Inflammatory macrophage treated with lipopolysaccharide for 1 hour (primary cell): ENCODE data around the gene EPHB4.
"Not testable (repeated sequence)": the region's sequence is repeated elsewhere in the genome, so short reads cannot be mapped to it uniquely, and the experiment has no call there.

Source experiments
- DNase-seq, 2 donors: peaks; one replicate each; pipeline ENCODE4 v3.0.0-alpha.2; 2020 to 2022

The EPHB4 gene

DNA sequence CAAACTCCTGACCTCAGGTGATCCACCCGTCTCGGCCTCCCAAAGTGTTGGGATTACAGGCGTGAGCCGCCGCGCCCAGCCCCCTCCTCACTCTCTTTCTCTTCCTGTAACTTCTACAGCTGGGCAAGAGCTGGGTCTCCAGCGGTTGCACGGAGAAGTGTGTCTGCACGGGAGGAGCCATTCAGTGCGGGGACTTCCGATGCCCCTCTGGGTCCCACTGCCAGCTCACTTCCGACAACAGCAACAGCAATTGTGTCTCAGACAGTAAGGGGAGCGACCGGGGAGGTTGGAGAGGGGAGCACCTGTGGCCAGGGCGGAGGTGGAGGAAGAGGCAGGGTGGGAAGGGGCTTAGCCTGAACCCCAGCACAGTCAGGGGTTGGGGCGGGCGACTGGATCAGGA, 41.4 kb downstream of the EPHB4 start:
- no peak for DNase-seq

DNA sequence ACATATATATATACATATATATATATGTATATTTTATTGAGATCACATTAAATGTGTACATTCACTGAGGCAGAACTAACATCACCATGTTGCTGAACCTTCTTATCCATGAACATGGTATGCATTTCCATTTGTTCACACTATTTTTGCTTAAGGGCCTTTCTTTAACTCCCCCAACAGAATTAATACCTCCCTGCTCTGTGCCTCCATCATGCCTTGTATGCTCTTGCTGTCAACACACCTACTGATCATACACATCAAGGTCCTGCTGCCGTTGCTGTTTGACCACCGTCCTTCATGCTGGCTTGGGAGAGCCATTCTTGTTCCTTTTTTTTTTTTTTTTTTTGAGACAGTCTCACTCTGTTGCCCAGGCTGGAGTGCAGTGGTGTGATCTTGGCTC, 43.5 kb downstream of the EPHB4 start:
- DNase-seq, result no peak

DNA sequence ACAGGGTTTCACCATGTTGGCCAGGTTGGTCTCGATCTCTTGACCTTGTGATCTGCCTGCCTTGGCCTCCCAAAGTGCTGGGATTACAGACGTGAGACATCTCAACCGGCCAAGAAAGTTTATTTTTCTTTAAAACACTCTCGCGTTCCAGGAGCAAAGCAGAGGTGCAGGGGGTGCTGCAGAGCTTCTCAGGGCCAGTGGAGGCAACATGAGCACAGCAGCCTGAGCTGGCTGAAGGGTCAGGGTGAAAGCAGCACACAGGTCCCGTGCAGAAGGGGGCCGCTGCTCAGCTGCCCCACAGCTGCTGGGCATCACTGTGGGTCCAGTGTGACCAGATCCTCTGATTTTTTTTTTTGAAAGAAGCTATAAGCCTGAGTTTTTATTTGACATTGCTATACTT, 46.1 kb downstream of the EPHB4 start:
- no peak for DNase-seq

DNA sequence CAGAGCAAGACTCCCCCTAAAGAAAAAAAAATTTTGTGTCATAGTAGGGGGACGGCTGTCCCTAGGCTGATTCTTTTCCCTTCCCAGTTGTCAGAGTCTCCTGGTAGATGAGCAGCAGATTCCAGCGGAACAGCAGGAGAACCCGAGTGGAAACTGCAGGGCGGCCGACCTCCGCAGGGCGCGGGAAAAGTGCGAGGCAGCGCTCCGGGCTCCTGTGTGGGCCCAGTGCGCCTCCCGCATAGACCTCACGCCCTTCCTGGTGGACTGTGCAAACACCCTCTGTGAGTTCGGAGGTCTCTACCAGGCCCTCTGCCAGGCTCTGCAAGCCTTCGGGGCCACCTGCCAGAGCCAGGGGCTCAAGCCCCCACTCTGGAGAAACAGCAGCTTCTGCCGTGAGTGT, 48.0 kb downstream of the EPHB4 start:
- DNase-seq, result no peak

DNA sequence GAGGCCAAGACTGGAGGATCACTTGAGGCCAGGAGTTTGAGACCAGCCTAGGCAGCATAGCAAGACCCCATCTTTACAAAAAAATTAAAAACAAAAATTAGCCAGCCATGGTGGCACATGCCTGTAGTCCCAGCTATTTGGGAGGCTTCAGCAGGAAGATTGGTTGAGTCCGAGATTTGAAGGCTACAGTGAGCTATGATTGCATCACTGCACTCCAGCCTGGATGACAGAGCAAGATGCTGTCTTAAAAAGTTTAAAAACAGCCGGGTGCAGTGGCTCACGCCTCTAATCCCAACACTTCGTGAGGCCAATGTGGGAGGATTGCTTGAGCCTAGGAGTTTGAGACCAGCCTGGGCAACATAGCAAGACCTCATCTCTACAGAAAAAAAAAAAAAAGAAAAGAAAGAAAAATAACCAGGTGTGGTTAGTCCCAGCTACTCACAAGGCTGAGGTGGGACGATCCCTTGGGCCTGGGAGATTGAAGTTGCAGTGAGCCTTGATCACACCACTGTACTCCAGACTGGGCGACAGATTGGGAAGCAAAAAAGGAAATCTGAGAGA, 49.2 kb downstream of the EPHB4 start:
- DNase-seq, result no peak

DNA sequence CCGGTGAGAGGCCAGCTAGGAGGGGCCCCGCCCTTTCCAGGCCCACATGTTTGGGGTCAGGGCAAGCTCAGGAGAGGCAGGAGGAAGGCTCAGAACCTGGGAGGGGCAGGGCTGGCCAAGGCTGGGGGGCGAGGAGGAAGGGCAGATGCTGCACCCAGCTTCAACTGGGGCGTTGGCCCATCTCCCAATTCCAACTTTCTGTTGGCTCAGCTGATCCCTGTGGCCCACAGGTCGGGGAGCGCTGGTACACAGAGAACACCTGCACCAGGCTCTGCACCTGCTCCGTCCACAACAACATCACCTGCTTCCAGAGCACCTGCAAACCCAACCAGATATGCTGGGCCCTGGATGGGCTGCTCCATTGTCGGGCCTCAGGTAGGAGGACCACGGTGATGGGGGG, 53.8 kb downstream of the EPHB4 start:
- no peak for DNase-seq

DNA sequence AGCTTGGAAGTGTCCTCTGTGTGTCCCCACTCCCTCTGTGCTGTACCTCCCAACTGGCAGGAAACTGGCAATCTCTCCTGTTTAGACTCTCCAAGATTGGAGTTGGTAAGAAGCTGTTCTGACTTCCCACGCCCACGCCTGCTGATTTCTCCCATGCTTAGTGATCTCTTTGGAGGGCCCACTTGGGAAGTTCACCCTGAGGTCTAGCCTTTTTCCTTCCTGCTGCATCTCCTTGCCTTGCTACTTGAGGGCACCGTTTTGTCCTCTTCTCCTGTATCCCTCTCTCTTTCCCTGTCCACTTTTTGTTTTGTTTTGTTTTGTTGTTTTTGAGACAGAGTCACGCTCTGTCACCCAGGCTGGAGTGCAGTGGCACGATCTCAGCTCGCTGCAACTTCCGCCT, 58.5 kb downstream of the EPHB4 start:
- no peak for DNase-seq

DNA sequence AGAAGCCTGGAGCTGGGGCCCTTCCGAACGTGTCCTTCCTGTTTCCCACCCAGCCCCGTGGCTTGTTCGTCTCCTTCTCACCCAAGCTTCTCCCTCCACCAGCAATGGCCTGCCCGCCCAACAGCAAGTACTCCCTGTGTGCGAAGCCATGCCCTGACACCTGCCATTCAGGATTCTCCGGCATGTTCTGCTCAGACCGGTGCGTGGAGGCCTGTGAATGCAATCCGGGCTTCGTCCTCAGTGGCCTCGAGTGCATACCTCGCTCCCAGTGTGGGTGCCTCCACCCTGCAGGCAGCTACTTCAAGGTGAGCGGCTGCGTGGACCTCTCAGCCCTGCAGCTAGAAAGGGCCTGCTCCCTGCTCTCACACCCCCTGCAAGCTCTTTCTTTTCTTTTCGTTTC, 62.1 kb downstream of the EPHB4 start:
- no peak for DNase-seq

DNA sequence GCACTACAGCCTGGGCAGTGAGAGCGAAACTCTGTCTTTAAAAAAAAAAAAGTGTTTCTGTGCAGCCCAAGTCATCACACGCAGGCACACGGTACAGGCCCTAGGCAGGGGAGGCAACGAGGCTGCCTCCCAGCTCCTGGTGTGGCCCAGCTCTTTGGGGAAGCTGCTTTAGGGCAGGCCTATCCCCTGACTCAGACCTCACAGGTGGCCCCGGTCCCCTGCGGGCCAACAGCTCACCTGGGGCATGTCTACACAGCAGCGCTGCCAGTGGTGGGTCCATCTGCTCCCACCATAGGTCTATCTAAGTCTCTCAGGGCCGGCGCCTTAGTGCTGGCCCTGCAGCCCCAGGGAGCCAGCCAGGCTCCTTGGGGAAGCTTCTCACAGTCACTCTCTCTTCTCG, 62.5 kb downstream of the EPHB4 start:
- no peak for DNase-seq

DNA sequence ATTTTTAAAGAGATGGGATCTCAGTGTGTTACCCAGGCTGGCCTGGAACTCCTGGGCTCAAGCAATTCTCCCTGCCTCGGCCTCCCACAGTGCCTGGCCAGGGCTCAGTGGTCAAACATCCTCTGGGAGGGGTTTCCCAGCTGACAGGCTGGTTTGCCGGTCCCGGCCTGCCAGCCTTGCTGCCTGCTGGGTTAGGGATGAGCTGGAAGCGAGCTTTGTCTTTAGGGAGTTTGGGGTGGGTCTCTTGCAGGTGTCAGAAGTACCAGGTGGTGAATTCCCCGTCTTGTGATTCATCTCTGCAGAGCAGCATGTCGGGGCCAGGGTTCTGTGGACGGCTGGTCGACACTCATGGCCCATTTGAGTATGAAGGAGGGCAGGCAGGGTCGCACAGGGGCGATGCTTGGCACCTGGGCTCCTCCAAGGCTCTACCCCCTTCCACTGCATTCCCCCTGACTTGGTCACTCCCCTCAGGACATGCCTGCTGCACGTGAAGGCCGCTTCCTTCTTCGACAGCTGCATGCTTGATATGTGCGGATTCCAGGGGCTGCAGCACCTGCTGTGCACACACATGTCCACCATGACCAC, 63.7 kb downstream of the EPHB4 start:
- no peak for DNase-seq

DNA sequence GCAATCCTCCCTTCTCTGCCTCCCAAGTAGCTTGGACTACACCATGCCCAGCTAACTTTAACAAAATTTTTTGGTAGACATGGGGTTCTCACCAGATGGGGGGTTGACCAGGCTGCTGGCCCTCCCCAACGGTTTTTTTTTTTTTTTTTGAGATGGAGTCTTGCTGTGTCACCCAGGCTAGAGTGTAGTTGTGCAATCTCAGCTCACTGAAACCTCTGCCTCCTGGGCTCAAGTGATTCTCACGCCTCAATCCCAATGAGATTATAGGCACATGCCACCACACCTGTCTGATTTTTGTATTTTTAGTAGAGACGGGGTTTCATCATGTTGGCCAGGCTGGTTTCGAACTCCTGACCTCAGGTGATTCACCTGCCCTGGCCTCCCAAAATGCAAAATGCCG, 64.5 kb downstream of the EPHB4 start:
- not testable (repeated sequence) for DNase-seq

DNA sequence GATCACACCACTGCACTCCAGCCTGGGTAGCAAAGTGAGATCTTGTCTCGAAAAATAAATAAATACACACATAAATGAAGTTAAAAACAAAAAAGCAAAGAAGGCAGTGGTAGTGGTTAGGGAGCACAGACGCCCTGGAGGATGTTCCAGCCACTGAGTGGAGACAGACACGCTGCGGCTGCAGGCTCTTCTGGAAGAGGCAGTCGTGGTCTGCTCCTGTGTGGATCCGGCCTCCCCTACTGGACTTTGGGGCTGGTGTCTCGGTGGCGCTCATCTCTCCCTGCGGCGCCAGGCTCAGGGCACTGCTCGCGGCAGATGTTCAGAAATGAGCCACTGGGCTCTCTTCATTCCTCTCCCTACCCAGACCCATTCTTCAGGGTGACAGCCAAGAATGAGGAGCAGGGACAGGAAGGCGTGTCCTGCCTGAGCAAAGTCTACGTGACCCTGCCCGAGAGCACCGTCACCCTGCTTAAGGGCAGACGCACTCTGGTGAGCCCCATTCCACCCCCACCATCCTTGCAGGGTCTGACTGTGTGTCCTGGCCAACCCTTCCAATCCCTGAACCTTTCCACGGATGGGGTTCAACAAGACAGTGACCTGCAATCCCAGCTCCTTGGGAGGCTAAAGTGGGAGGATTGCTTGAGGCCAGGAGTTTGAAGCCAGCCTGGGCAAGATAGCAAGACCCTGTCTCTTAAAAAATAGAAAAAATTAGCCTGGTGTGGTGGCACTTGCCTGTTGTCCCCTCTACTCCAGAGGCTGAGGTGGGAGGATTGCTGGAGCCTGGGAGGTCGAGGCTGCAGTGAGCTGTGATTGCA, 67.8 kb downstream of the EPHB4 start:
- DNase-seq, result no peak

DNA sequence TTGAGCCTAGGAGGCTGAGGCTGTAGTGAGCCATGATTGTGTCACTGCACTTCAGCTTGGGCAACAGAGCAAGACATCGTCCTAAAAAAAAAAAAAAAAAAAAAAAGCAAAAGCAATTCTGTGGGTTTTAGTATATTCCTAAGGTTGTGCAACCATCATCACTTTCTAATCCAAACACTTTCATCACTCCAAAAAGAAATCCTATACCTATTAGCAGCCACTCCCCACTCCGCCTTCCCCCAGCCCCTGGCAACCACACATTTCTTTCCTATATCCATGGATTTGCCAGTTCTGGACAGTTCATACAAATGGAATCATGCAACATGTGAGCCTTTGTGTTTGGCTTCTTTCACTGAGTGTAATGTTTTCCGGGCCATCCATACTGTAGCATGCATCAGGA, 73.6 kb downstream of the EPHB4 start:
- DNase-seq, result no peak

DNA sequence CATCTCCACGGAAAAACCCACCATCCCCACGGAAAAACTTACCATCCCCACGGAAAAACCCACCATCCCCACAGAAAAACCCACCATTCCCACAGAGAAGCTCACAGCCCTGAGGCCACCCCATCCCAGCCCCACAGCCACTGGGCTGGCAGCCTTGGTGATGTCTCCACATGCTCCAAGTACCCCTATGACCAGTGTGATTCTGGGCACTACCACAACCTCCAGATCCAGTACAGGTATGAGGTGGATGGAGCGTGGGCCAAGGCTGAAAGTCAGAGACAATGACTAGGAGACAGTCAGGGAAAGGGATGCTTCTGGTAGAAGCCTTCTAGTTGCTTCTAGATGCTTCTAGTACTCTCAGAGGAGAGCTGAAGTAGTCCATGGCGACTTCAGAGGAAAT, 74.3 kb downstream of the EPHB4 start:
- no peak for DNase-seq
